ENCODE measurements around the gene BICRA.

DNA sequence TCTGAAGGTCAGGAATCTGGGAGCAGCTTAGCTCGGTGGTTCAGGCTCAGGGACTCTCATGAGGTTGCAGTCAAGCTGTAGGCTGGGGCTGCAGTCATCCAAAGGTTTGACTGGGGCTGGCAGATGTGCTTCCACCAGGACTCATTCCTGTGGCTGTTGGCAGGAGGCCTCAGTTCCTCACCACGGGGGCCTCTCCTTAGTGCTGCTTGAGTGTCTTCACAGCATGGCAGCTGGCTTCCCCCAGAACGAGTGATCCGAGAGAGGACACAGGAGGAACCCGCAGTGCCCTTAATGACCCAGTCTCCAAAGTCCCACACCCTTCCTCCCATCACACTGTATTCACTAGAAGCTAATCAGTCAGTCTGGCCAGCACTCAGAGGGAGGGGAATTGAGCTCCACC, 65.6 kb downstream of the BICRA start:
- TF ChIP-seq, protein P1, sequence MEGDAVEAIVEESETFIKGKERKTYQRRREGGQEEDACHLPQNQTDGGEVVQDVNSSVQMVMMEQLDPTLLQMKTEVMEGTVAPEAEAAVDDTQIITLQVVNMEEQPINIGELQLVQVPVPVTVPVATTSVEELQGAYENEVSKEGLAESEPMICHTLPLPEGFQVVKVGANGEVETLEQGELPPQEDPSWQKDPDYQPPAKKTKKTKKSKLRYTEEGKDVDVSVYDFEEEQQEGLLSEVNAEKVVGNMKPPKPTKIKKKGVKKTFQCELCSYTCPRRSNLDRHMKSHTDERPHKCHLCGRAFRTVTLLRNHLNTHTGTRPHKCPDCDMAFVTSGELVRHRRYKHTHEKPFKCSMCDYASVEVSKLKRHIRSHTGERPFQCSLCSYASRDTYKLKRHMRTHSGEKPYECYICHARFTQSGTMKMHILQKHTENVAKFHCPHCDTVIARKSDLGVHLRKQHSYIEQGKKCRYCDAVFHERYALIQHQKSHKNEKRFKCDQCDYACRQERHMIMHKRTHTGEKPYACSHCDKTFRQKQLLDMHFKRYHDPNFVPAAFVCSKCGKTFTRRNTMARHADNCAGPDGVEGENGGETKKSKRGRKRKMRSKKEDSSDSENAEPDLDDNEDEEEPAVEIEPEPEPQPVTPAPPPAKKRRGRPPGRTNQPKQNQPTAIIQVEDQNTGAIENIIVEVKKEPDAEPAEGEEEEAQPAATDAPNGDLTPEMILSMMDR (IDR thresholded peaks at IDR 0.05), result no peak
- TF ChIP-seq POLR2A (IDR thresholded peaks at IDR 0.05), result no peak
- TF ChIP-seq POLR2AphosphoS5 (IDR thresholded peaks at IDR 0.05; ENCODE audit: insufficient read depth in 1 of 2, low read depth in 1 of 2), result no peak

Data from vagina (tissue), 2 donors.